ENCODE results near the gene RFC3. TPM values are rescaled to one million over a fixed set of nuclear protein-coding genes. Genes with fewer than 3 reads are reported as not detected.

RFC3 gene
- total RNA-seq, 4 donors from 2014 or later, result 3.3 to 62.5 (median 4.4) TPM; not detected in 1

DNA sequence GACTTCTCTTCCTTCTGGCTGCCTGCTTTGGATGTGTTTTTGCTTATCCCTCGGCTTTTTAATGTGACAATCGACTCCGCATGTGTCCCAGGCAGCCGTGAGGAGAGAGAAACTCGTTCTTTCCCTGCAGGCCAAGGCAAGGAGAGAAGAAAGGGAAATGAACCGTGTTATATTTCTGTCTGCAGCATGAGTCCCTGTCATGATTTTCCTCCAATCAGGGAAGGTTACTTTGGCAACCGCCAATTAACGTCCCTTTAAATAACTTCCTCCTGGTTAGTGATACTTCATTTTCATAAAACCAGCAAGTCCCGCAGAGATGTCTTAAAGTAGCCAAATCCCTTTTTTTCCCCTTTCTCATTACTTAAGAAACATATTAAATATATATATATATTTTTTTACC lies 42.6 kb downstream of the RFC3 start:
- in situ Hi-C loops (cut with MboI; ENCODE audit: low pct_ligation_motif_present in 1 of 4, low pct_unique_long_range_greater_than_20kb in 1 of 4, low sequenced_read_pairs in 3 of 4) (no loop called here), intact Hi-C loops (cut with DNase I; ENCODE audit: low total_unique reads) (no loop called here)
- WGBS, 2 donors (ENCODE audit: low coverage in 1 of 2), result 88 to 90% methylated on average over 5 to 9 of the region's 9 CpGs

DNA sequence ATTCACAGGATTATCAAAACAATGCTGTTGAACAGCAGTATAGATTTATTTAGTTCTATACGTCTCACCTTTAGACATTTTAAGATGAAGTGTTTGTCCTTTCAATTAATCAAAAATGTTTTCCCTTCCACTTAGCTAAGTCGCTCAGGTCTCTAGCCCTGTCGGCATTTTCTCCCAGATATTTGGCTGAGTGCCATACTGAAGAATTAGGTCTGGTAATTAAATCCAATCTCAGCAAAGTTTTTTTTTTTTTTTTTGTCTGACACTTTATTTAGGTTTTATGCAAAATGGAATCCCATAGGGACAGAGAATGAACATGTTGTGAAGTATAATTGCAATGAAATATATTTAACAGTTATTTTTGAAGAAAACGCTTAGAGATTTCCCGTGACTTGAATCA lies 44.1 kb downstream of the RFC3 start:
- WGBS, 2 donors (ENCODE audit: low coverage in 1 of 2), result 79 to 86% methylated on average over 5 of the region's 5 CpGs
- no peak for DNase-seq
- H3K27me3 ChIP-seq, result no peaks in the 10 kb centered on the region
- intact Hi-C loops (cut with DNase I; ENCODE audit: low total_unique reads) (no loop called here), in situ Hi-C loops (cut with MboI; ENCODE audit: low pct_ligation_motif_present in 1 of 4, low pct_unique_long_range_greater_than_20kb in 1 of 4, low sequenced_read_pairs in 3 of 4) (no loop called here)
- H3K27ac ChIP-seq, result no peak overlapping the region
- no peaks in the 10 kb centered on the region for H3K36me3 ChIP-seq
- H3K4me1 ChIP-seq, result no peaks in the 10 kb centered on the region
- no peak overlapping the region for H3K4me3 ChIP-seq
- no peaks in the 10 kb centered on the region for H3K9me3 ChIP-seq
- TF ChIP-seq POLR2A (IDR thresholded peaks at IDR 0.05) (no peak), EP300 (IDR thresholded peaks at IDR 0.05; ENCODE audit: low read depth) (no peak), POLR2AphosphoS5 (IDR thresholded peaks at IDR 0.05) (no peak)
- TF ChIP-seq, protein P1, sequence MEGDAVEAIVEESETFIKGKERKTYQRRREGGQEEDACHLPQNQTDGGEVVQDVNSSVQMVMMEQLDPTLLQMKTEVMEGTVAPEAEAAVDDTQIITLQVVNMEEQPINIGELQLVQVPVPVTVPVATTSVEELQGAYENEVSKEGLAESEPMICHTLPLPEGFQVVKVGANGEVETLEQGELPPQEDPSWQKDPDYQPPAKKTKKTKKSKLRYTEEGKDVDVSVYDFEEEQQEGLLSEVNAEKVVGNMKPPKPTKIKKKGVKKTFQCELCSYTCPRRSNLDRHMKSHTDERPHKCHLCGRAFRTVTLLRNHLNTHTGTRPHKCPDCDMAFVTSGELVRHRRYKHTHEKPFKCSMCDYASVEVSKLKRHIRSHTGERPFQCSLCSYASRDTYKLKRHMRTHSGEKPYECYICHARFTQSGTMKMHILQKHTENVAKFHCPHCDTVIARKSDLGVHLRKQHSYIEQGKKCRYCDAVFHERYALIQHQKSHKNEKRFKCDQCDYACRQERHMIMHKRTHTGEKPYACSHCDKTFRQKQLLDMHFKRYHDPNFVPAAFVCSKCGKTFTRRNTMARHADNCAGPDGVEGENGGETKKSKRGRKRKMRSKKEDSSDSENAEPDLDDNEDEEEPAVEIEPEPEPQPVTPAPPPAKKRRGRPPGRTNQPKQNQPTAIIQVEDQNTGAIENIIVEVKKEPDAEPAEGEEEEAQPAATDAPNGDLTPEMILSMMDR (IDR thresholded peaks at IDR 0.05), result no peak

More for the DNA sequence above, 42.6 kb downstream of the RFC3 start:
- Histone ChIP-seq H3K4me3 (no peak overlapping the region), H3K27ac (no peak overlapping the region), H3K36me3 (no peaks in the 10 kb centered on the region), H3K4me1 (no peaks in the 10 kb centered on the region), H3K9me3 (peaks cover 0 to 3% of the 10 kb centered on the region in 2 donors), H3K27me3 (no peaks in the 10 kb centered on the region)
- no peak for TF ChIP-seq POLR2A (IDR thresholded peaks at IDR 0.05)
- TF ChIP-seq, protein P1 (IDR thresholded peaks at IDR 0.05), result no peak
- TF ChIP-seq POLR2AphosphoS5 (IDR thresholded peaks at IDR 0.05), result no peak
- no peak for DNase-seq

DNA sequence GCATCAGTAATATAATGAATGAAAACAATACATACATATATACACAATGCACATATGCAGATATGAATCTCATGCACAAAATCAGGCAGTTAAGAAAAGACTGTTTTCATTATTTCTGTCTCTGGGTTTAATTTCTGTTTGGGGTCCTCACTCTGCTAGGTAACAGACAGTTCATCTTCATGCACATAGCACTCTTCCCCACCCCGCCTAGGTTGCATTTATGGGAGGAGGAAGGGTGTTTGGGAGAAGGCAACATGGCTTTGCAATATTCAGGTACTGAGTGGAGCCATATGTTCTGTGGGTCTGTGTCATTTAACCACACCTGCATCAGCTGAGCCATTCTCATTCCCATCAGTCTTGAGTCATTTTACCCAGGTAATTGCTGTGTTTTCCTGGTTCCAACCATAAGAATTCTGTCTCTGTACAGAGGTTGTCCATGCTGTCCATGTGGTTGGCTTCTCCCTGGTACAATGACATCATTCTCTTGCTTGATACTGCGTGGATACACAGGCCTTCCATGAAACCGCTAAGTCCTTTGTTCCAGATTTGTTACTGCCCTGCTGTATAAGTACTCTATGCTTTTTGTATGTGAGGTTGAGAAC lies 45.3 kb downstream of the RFC3 start:
- Histone ChIP-seq H3K4me1 (no peaks in the 10 kb centered on the region), H3K4me3 (no peak overlapping the region), H3K27ac (no peak overlapping the region), H3K36me3 (no peaks in the 10 kb centered on the region), H3K27me3 (no peaks in the 10 kb centered on the region), H3K9me3 (no peaks in the 10 kb centered on the region)
- intact Hi-C loops (cut with DNase I; ENCODE audit: low total_unique reads), result no loop called here
- TF ChIP-seq EP300 (IDR thresholded peaks at IDR 0.05; ENCODE audit: low read depth) (no peak), POLR2AphosphoS5 (IDR thresholded peaks at IDR 0.05) (no peak), POLR2A (IDR thresholded peaks at IDR 0.05) (no peak)
- TF ChIP-seq, protein P1 (IDR thresholded peaks at IDR 0.05), result no peak
- DNase-seq, result no peak
- in situ Hi-C loops (cut with MboI; ENCODE audit: low pct_ligation_motif_present in 1 of 4, low pct_unique_long_range_greater_than_20kb in 1 of 4, low sequenced_read_pairs in 3 of 4), result no loop called here
- WGBS, 2 donors (ENCODE audit: low coverage in 1 of 2), result 40 to 62% methylated on average over 2 to 3 of the region's 3 CpGs

DNA sequence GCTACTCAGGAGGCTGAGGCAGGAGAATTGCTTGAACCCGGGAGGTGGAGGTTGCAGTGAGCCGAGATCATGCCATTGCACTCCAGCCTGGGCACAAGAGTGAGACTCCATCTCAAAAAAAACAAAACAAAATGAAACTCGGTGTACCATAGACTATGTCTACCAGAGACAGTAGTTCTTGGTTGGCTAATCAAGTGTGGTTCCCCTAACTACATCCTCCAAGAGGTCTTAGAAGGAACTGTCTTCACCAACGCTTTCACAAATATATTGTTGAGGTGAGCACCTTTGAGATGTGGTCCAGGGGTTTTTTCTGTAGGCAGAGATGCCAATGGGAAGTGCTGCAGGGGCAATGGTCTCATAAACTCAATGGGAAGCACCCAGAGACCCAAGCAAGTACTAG lies 48.0 kb downstream of the RFC3 start:
- H3K9me3 ChIP-seq, result no peaks in the 10 kb centered on the region
- in situ Hi-C loops (cut with MboI; ENCODE audit: low pct_ligation_motif_present in 1 of 4, low pct_unique_long_range_greater_than_20kb in 1 of 4, low sequenced_read_pairs in 3 of 4), result no loop called here
- no peaks in the 10 kb centered on the region for H3K4me1 ChIP-seq
- H3K27ac ChIP-seq, result no peak overlapping the region
- TF ChIP-seq EP300 (IDR thresholded peaks at IDR 0.05; ENCODE audit: low read depth) (no peak), POLR2AphosphoS5 (IDR thresholded peaks at IDR 0.05) (no peak), POLR2A (IDR thresholded peaks at IDR 0.05) (no peak)
- TF ChIP-seq, protein P1 (IDR thresholded peaks at IDR 0.05), result no peak
- H3K27me3 ChIP-seq, result no peaks in the 10 kb centered on the region
- no peaks in the 10 kb centered on the region for H3K36me3 ChIP-seq
- 85 to 92% methylated on average over 4 of the region's 4 CpGs for WGBS, 2 donors (ENCODE audit: low coverage in 1 of 2)
- intact Hi-C loops (cut with DNase I; ENCODE audit: low total_unique reads), result no loop called here
- no peak overlapping the region for H3K4me3 ChIP-seq
- no peak for DNase-seq
